Central memory CD4-positive, alpha-beta T cell (primary cell): ENCODE measurements around the gene RAC2.
"Not testable (repeated sequence)": the region's sequence is repeated elsewhere in the genome, so short reads cannot be mapped to it uniquely, and the experiment has no call there.

Source experiments
- DNase-seq: peaks from one replicate; pipeline ENCODE4 v3.0.0; 2022

RAC2 gene

DNA sequence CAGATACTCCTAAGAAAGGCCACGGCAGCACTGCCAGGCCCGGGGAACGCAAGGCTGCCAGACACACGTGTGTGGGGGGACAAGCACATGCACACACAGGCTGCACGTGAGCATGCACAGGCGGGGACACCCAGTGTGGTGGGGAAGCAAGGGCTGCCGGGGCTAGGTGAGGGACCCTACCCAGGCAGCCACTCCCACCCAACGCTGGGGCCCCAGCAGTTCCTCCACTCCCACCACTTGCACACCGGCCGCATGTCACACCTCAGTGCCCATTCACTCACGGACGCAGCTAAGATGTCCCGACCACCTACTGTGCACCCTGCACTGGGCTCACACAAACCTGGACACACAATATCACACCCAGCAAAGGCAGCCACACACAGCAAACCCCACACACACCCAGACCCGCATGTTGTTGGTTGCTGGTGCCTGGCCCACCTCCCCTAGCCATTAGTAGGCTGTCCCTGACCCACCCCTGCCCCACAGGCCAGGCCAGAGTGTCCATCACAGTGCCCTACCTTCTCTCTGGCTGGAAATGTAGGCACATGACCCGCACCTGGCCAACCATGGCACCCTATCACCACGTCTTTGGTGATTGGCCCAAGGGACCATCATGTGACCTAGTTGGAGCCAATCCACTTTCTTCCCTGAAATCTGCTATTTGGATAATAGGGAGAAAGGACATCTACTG is 40.6 kb downstream of the RAC2 start:
- DNase-seq, result no peak

DNA sequence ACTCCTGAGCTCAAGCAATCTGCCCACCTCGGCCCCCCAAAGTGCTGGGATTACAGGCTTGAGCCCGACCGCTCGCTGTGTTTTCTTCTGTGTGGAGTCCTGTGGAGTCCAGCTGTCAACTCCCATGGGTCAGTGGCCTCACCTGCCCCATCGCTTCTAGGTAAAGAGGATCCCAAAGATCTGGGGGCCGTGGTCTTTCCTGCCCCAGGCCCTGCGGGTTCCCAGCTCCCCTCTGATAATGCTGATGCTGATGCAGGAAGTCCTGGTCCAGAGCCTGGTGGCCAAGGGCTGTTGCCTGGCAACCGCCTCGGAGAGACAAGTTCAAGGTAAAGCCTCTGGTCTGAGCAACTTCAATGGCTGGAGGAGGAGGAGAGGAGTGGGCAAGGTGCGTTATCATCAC is 41.4 kb downstream of the RAC2 start:
- DNase-seq, result no peak

DNA sequence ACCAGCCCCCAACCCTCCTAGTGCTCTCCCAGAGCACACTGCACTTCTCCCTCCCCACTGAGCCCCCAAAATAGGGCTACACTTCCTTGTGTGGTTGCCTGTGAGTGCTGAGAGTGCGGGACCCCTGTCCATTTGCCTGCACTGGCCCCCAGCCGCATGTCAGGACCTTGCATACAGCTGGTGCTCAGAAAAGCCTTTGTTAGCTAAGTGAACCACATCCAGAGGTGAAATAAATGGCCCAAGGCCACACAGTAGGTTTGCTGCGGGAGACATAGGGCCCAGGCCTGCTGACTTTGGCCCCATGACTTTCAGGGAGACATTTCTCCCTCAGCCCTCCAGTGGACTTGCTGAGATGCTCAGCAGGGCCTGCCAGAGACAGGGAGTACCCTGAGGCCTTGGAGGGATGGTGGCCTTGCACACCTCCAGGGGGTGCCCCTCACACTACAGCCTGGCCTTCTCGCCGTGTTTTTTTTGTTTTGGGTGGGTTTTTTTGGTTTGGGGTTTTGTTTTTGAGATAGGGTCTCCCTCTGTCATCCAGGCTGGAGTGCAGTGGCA is 42.0 kb downstream of the RAC2 start:
- DNase-seq, result no peak

- not testable (repeated sequence) for DNase-seq
Measured at GRCh38 chr22:37201443-37201820, 42.6 kb downstream of the RAC2 start.

DNA sequence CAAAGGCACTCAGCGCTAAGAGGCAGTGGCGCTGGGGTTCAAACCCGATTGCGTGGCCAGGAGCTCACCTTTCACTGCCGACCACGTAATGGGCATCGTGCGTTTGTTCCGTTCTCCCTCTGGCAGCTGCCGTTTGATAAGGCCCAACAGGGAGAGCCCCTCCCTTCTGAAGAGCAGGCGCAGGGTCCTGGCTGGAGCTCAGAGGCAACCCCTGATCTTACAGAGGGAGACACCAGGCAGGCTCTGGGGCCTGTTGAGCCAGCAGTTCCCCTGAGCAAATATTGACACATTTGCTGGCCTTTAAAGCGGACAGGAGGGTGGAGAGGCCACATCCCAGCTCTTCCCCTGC is 44.3 kb downstream of the RAC2 start:
- DNase-seq, result no peak

DNA sequence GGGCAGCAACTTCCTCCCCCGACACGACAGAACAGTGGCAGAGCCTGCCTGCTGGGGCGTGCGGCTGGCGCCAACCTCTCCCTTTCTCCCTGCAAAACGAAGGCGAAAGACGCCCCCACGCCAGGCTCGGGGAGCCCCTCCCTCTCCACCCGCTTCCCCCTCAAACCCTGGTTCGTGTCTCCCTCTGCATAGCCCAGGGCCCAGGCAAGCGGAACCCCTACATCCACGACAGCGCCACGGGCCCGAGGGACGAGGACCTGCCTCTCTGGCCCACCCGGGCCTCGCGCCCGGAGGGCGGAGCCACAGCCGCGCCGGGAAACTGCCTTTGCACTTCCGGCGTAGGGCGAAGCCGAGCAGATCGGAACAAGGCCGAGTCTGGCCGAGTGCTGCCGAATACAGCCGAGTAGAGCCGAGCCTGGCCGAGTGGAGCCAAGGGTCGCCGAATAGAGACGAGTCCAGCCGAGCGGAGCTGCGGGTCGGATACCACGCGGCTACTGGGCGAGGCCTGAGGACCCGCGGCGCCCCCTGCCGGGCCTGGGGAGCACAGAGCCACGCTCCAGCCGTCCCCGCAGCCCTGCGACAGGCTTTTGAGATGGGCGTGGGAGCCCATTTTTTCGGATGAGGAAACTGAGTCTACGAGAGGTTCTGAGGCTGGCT is 44.8 kb downstream of the RAC2 start:
- DNase-seq, result peak; percentile 98

GRCh38 chr22:37198258-37199102 is 45.6 kb downstream of the RAC2 start:
- DNase-seq, result peak; percentile 80

DNA sequence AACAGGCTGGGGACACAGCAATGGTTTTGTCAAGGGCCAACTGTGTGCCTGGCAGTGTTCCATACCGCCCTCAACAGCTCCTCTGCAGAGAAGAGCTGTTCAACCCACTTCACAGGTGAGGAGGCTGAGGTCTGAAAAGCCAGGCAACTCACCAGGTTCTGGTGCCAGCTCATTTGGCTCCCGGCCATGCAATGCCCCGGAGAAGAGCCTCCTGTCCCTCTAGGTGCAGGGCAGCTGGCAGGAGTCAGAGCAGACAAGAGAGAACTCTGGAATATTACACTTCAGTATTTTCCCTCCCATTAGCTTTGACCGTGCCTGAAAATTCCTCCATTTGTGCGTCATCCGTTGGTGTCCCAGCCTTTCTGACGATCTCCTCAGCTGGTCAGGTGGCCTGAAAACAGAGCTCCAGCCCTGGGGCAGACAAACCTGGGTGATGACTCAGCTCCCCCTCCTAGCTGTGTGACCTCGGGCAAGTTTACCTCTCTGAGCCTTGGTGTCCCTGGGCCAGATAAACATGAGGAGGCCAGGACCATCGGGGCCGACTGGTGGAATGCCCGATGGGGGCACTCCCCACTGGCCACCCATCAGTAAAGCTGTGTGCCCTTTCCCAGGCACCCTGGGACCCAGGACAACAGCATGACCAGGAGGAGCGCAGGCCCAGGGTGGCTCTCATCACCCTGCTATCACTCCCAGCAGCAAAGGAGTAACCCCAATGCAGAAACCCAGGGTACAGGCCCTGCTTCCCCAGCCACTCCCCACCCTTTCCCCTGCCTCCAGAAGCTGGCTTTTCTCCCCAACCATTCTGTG is 46.4 kb downstream of the RAC2 start:
- no peak for DNase-seq

- no peak for DNase-seq
Measured at GRCh38 chr22:37196539-37197450, 47.3 kb downstream of the RAC2 start.

DNA sequence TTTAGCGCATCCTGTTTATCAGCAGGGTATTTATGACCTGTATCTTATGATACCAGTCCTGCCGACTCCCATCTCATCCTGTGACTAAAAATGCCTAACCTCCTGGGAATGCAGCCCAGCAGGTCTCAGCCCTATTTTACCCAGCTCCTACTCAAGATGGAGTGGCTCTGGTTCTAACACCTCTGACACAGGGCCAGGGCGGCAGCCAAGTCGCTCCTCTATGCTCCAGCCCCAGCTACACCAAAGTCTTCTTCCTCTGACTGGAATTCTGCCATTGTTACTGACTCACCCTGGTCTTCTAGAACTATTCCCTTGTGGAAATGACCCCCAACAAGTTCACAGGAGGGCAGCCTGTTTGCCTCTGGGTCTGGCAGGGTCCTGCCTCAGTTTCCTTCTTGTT is 48.1 kb downstream of the RAC2 start:
- DNase-seq, result no peak

DNA sequence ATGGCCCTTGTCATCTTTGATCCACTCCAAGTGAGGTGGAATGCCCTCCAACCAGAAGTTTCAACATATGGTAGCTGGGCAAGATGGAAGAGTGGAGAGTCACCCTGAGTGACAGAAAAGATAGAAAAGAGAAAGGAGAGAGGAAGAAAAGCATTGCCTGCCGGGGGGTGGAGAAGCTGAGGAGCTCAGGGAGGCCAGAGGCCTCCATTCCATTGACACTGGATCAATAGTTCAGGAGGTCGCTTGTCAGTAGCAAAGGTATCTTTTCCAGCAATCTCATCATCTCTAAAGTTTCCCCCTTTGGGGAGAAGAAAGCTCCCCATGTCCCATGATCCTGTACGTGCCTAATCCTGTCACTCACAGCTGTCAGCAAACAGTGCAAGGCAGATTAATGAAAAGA is 49.3 kb downstream of the RAC2 start:
- DNase-seq, result no peak

- DNase-seq, result peak; percentile 51
Measured at GRCh38 chr22:37193629-37194191, 50.4 kb downstream of the RAC2 start.

DNA sequence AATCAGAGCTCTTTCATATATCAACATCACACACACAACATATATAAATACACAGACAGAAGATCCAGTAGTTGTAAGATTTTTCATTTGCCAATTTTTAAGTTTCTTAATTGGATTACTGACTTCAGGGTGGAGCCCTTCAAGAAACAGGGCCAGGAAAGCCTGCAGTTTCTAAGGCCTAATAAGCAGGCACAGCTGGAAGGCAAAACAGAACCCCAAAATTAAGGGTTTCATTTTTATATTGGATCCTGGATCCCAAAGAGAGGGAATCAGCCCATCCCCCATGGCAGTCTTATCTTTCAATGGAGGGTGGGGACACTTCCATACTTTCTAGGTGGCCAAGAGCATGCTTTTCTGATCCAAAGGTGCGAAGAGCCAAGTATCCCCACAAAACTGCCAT is 51.3 kb downstream of the RAC2 start:
- DNase-seq, result no peak

DNA sequence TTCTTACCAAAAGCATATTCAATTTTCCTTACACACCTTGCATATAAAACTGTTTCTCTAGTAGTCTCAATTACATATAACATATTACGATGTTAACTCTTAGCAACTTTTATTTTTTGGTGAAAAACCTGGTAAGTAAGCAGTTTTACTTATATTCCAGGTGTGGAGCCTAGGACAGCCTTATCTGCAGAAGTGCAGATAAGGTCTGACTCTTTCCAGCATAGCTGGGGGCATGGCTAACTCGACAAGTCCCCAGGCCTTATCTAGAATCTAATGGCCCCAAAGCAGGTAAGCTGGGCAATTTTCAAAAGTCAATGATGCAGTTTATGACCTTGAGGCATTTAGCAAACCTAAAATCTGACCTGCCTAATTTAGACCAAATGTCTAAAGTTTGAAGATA is 51.9 kb downstream of the RAC2 start:
- no peak for DNase-seq

- no peak for DNase-seq
Measured at GRCh38 chr22:37190262-37190780, 53.7 kb downstream of the RAC2 start.

DNA sequence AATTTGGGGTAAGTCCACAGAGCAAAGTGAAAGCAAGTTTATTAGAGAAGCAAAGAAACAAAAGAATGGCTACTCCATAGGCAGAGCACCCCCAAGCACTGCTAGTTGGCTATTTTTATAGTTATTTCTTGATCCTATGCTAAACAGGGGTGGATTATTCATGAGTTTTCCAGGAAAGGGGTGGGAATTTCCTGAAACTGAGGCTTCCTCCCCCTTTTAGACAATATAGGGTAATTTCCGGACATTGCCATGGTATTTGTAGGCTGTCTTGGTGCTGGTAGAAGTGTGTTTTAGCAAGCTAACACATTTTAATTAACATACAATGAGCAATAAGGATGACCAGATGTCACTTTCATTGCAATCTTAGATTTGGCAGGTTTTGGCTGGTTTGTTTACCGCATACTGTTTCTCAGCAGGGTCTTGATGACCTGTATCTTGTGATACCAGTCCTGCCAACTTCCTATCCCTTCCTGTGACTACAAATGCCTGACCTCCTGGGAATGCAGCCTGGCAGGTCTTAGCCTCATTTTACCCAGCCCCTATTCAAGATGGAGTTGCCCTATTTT is 55.1 kb downstream of the RAC2 start:
- no peak for DNase-seq

DNA sequence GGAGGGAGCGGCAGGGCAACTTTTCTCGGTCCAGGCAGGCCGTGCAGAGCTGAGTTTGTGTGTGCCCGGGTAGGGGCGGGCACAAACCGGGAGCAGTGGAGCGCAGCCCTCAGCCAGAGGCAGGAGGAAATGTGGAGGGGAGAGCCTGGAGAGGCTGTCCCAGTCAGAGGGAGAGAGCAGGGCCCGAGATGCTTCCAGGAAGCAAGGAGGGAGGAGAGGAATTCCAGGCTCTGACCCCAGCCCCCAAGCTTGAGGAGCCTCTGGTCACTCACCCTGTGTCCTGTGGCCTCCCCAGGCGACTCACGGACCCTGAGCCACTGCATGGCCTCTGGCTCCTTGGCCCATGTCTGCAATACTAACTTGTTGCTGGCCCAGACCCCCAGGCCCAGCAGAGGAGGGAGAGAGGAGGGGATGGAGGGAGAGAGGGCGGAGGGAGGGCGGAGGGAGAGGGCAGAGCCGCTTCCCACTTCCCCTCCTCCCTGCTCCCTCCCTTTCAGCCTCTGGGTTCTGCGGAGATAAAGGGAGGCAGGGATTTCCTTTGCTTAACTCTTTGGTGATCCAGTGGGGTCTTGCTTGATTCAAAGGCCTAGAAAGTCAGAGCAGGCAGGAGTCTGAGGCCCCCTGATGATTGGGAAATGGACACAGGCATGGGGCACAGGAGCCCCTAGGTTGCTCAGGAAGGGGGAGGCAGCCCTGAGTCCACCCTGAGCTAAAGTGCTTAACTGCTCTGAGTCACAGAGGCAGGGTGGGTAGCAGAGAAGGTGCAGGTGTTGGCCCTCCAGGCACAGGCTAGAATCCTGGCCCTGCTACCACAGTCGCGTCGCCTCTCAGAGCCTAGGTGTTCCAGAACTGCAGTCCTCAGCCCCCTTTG is 55.9 kb downstream of the RAC2 start, which contains the start of gene C1QTNF6:
Gene C1QTNF6, minus strand, starts transcription at position 357 of the 871 bp plus-strand sequence. Its CDS starts 34 bp downstream, at position 323.
- DNase-seq, result no peak

- DNase-seq, result no peak
Measured at GRCh38 chr22:37187552-37187890, 56.5 kb downstream of the RAC2 start.

GRCh38 chr22:37186997-37187522 is 57.0 kb downstream of the RAC2 start:
- DNase-seq, result no peak
